ENCODE measurements around the gene STOX2.

GRCh38 chr4:184028561-184029374 is 123.7 kb downstream of the STOX2 start:
- TF ChIP-seq, protein P1, sequence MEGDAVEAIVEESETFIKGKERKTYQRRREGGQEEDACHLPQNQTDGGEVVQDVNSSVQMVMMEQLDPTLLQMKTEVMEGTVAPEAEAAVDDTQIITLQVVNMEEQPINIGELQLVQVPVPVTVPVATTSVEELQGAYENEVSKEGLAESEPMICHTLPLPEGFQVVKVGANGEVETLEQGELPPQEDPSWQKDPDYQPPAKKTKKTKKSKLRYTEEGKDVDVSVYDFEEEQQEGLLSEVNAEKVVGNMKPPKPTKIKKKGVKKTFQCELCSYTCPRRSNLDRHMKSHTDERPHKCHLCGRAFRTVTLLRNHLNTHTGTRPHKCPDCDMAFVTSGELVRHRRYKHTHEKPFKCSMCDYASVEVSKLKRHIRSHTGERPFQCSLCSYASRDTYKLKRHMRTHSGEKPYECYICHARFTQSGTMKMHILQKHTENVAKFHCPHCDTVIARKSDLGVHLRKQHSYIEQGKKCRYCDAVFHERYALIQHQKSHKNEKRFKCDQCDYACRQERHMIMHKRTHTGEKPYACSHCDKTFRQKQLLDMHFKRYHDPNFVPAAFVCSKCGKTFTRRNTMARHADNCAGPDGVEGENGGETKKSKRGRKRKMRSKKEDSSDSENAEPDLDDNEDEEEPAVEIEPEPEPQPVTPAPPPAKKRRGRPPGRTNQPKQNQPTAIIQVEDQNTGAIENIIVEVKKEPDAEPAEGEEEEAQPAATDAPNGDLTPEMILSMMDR (IDR thresholded peaks at IDR 0.05) = no peak
- no peak for TF ChIP-seq POLR2A (IDR thresholded peaks at IDR 0.05)
